ENCODE results near the gene B3GALT6. TPM values are rescaled to one million over a fixed set of nuclear protein-coding genes. Genes with fewer than 3 reads are reported as not detected.
"Not testable (repeated sequence)": the region's sequence is repeated elsewhere in the genome, so short reads cannot be mapped to it uniquely, and the experiment has no call there.

The B3GALT6 gene
- total RNA-seq, 1 experiment from 2014 or later, result 20.5 TPM

GRCh38 chr1:1244192-1244811 is 12.3 kb downstream of the B3GALT6 start:
- no peak for DNase-seq (ENCODE audit: low spot score)

DNA sequence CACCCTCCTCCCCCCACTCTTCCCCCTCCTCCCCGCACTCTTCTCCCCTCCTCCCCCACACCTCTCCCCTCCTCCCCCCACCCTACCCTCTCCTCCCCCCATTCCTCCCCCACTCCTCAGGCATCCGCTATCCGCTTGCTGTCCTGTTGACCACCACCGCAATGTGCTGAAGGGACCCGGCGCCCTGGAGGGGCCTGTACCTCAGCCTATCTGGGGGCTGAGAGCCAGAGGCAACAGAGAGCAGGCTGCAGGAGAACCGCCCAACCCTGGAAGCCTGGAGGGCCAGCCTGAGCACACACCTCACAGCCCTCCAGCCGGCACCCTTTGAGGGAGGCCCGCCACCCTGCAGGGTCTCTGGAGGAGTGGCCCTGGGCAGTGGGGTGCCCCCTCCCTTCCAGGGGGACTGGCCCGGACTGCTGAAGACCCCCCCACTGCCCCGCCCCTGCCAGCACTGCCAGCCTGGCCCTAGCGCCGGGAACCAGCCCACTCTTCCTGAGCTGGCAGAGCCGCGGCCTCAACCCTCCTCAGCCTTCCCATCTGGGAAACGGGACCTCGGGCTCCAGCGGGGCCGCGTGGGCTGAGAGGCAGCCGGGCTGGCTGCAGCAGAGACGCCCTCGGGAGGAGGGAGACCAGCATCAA is 13.3 kb downstream of the B3GALT6 start:
- DNase-seq (ENCODE audit: low spot score), result no peak

DNA sequence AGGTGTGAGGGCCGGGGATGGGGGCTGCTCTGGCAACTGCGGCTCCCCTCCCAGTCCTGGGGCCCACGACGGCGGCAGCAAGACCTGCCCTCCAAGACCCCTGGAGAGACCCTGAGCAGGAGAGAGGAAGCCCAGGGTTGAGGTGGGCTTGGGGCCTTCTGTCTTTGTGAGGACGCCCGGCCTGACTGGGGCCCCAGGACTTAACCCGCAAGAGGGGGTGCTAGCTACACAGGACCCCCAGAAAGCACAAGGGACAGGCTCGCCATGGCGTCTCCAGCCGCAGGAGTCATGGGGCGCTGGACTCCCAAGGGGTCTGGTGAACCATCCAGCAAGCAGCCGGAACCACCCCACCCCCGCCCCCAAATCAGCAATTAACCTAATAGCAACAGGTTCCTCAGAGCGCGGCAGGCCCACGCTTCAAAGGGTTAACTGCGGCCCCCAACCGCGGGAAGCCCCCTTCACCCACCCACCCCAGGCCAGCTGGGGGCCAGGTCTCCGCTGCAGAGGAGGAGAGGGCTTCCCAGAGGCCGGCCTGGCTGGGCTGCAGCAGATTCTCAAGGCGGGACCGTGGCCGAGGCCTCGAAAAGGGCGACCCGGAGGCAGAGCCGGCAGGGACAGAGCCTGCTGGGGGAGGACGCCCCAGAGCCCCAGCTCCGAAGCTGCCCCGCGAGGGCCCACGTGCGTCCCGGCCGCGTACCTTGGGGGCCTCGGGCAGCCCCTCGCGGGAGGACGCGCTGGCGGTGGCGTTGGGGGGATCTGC is 14.0 kb downstream of the B3GALT6 start:
- no peak for DNase-seq (ENCODE audit: low spot score)

- no peak for DNase-seq (ENCODE audit: low spot score)
Measured at GRCh38 chr1:1246577-1247340, 14.7 kb downstream of the B3GALT6 start, which contains the start of gene C1QTNF12. TSS of gene C1QTNF12 (minus strand) at chr1:1246722. CDS start at chr1:1246690, 32 bp downstream.

DNA sequence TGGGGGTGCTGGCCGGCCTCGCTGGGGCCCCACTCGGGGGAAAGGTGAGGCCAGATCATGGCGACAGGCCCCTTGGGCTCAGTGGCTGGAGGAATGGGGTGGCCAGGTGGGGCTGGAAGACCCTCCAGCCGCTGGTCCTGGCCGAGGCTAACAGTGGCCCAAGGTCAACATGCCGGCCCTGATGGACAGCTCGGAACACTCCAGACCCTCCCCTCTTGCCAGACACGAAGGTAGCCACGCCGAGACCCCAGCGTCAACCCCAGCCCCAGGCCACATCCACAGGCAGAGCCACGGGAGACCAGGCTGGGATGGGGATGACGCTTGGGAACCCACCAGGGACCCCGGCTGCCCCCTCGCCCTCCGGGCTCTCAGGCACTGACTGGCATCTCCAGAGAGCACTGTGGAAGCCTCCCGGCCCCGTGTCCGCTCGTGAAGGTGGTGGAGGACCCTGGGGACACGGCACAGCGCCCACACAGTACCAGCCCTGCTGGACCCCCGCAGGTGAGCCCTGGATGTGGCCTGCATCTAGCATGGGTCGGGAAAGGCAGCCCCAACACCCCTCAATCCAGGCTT is 15.4 kb downstream of the B3GALT6 start:
- no peak for DNase-seq (ENCODE audit: low spot score)

DNA sequence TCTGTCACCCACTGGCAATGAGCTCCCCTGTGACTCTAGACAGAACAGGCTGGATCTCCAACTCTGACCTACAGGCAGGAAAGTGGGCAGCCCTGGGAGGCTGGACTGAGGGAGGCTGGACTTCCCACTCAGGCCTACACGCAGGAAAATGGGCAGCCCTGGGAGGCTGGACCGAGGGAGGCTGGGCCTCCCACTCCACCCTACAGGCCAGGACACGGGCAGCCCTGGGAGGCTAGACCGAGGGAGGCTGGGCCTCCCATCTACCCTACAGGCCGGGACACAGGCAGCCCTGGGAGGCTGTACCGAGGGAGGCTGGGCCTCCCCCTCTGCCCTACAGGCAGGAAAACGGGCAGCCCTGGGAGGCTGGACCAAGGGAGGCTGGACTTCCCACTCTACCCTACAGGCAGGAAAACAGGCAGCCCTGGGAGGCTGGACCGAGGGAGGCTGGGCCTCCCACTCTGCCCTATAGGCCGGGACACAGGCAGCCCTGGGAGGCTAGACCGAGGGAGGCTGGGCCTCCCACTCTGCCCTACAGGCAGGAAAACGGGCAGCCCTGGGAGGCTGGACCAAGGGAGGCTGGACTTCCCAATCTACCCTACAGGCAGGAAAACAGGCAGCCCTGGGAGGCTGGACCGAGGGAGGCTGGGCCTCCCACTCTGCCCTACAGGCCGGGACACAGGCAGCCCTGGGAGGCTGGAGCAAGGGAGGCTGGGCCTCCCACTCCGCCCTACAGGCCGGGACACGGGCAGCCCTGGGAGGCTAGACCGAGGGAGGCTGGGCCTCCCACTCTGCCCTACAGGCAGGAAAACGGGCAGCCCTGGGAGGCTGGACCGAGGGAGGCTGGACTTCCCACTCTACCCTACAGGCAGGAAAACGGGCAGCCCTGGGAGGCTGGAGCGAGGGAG is 16.2 kb downstream of the B3GALT6 start:
- DNase-seq (ENCODE audit: low spot score), result not testable (repeated sequence)

DNA sequence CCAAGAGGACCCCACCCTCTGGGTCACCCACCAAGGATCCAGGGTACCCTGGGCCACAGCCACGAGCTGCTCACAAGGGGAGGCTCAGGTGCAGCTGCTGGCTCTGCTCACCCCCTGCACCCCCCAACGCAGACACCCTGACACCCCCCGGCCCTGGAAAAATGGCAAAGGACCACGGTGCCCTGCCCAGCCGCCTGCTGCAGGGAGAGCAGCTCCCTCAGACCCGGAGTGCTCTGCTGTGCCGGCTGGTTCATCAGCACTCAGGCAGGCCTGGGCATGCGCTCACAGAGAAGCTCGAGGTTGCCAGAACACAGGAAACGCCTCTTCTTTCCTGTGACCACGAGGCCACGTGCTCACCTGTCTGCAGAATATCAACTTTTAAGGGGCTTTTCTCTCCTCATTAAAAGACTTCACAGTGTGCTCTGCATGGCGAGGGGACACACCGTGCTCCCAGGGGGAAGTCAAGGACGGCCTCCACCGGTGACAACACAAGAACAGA is 18.8 kb downstream of the B3GALT6 start:
- DNase-seq (ENCODE audit: low spot score), result no peak

DNA sequence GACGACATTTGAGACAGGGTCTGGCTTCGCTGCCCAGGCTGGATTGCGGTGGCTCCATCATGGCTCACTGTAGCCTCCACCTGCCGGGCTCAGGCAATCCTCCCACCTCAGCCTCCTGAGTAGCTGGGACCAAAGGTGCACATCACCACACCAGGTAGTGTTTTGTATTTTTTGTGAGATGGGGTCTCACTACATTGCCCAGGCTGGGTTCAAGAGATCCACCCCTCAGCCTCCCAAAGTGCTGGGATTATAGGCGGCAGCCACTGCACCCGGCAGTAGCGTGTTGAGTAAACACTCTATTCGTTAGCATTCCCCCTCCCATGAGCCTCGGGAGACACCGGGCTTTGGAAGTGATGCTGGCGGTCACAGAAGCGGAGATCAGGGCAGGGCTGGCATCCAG is 21.3 kb downstream of the B3GALT6 start:
- no peak for DNase-seq (ENCODE audit: low spot score)

DNA sequence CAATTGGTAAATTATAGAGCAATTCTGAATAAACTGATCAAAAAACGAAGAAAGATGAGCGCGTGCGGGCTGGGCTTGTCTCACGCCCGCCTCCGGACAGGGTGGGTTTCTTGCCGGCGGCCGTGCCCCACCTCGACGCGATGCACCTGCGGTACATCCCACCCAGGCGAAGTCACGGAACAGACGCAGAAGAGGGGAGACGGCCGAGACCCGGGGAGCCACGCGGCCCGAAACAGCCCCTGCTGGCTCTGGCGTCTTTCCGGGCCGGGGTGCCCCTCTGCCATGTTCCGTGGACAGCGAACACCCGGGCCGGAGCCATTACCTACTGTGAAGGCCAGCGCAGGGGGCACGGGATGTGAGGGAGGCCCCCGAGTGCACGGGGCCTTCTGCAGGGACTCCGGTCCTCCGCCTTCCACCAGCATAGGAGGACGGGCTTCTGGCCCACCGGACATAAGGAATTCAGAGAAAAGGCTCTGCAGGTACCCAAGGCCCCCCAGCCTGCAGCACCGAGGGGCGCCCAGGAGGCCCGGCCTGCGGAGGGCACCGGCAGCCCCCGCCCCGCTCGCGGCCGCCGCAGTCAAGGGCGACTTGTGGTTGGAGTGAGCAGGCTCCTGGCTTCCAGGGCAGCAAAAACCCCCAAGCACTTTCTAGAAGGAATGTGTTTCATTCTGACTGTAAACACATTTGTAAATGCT is 22.1 kb downstream of the B3GALT6 start:
- no peak for DNase-seq (ENCODE audit: low spot score)

DNA sequence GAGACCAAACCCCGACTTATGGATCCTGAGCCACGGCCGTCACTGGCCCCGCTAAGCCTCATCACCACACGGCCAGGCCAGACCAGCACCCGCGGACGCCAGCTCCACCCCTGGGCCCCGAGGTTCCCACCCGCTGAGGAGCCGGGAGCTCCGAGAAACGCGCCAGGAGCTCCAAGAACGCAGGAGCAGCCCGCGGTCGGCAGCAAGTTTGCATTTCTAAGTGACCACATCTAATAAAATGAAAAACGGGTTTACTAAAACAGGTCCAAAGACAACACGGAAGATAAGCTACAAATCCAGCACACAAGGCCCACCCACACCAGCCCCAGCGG is 22.6 kb downstream of the B3GALT6 start:
- DNase-seq (ENCODE audit: low spot score), result no peak

- no peak for DNase-seq (ENCODE audit: low spot score)
Measured at GRCh38 chr1:1255078-1255477, 23.0 kb downstream of the B3GALT6 start.

DNA sequence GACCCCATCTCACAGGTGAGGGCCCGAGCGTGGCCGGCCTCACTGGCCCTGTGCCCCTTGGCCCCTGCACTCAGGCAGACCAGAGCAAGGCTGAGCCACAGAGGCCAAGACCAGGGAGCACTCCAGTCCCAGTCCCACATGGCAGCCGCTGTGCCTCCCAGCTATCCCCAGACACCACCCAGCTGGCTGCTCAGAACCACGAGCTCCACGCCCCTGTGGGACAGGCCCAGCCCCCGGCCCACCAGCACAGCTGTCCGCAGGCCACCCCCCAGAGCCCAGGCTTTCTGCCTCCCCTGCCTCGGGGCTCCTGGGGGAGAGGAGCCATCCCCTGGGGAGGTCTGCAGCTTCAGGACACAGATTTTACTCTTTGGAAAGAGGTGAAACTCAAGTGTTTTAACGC is 23.6 kb downstream of the B3GALT6 start:
- no peak for DNase-seq (ENCODE audit: low spot score)

GRCh38 chr1:1256956-1257871 is 25.2 kb downstream of the B3GALT6 start:
- DNase-seq (ENCODE audit: low spot score), result no peak

DNA sequence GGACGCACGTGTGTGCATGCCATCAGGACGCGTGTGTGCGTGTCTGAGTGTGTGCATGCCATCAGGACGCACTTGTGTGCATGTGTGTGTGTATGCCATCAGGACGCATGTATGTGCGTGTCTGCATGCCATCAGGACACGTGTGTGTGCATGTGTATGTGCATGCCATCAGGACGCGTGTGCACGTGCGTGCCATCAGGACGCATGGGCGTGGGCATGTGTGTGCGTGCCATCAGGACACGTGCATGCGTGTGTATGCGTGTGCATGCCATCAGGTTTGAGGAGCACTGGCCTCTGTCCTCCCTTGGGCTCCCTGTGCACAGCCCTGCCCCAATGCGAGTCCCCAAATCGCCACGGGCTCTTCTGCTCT is 27.1 kb downstream of the B3GALT6 start:
- DNase-seq (ENCODE audit: low spot score), result no peak

DNA sequence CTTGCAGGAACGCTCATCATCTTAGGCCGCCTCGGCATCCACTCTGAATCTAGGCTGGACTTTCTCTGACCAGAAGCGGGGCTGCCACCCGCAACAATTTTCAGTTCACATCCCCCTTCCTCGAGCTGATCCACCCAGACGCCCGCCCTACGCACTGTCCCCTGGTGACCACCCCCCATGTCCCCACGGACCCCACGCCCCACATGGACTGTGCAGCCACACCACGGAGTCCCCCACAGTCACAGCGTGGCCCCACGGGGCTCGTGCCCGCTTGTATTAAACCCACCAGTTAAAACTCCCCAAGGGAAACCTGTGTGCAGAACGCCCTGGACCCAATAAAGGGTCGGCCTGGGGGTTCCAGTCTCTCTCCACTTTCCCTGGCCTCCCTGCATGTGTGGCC is 27.5 kb downstream of the B3GALT6 start:
- no peak for DNase-seq (ENCODE audit: low spot score)

GRCh38 chr1:1259951-1260600 is 28.0 kb downstream of the B3GALT6 start:
- DNase-seq (ENCODE audit: low spot score), result no peak

DNA sequence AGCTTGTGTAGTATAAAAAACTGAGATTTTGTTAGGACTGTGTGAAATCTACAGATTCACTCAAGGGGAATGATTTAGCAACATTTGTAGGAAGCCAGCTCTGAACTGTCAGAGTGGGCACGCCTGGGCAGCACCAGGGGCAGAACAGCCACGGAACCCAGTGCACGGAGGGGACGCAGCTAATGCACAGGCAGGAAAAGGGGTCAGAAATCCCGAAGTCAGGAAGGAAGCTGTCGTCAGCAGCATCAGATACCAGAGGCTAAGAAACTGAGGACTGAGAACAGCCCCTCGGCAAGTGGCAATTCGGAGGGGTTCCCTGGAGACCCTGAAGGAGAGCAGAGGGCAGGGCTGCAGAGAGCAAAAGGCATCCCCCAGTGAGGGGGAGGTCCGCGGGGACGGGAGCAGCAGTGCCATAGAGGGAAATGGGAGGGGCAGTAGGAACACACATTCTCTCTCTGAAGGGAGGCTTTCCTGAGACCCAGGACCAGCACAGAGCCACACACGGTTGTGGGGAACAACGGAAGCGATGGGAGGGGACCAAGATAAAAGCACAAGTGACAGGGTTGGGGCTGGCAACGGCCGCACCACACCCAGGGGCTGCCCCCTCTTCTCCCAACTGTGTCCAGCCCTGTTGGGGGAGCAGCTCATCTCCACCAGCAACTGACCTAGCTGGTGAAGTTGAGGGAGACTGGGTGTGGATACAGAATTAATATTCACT is 29.0 kb downstream of the B3GALT6 start:
- DNase-seq (ENCODE audit: low spot score), result no peak

- DNase-seq (ENCODE audit: low spot score), result no peak
Measured at GRCh38 chr1:1262071-1262470, 30.0 kb downstream of the B3GALT6 start.
